ENCODE data around the gene PGGT1B. TPM values are rescaled to one million over a fixed set of nuclear protein-coding genes. Genes with fewer than 3 reads are reported as not detected.

Gene PGGT1B
- total RNA-seq, 1 experiment from 2014 or later = 37.7 TPM

GRCh38 chr5:115237066-115237465 is 25.6 kb downstream of the PGGT1B start:
- in situ Hi-C loops (cut with HindIII; ENCODE audit: low pct_unique_long_range_greater_than_20kb, low sequenced_read_pairs) = no loop called here
- no peak for ATAC-seq
- Histone ChIP-seq H3K27ac (ENCODE audit: low read length) (no peak overlapping the region), H3K27me3 (ENCODE audit: control insufficient read depth, insufficient read depth, low read length) (no peaks in the 10 kb centered on the region), H3K36me3 (ENCODE audit: control insufficient read depth, insufficient read depth, low read length) (peaks cover 9% of the 10 kb centered on the region), H3K9me3 (ENCODE audit: control insufficient read depth, insufficient read depth, low read depth, low read length) (no peaks in the 10 kb centered on the region), H3K4me3 (ENCODE audit: low read depth in 2 of 2, low read length in 2 of 2) (no peak overlapping the region), H3K4me1 (ENCODE audit: control insufficient read depth, insufficient read depth, low read length) (no peaks in the 10 kb centered on the region)
- TF ChIP-seq SIN3A (IDR thresholded peaks at IDR 0.05; ENCODE audit: borderline replicate concordance, insufficient read depth, low read depth, low read length) = no peak
- TF ChIP-seq TCF7L2 (IDR thresholded peaks at IDR 0.05; ENCODE audit: low read depth, low read length) = no peak
- no peak for TF ChIP-seq POLR2AphosphoS5 (IDR thresholded peaks at IDR 0.05; ENCODE audit: low read depth, low read length)
- no peak for TF ChIP-seq REST (IDR thresholded peaks at IDR 0.05; ENCODE audit: insufficient read depth in 1 of 2, low read depth in 2 of 2, low read length in 1 of 2)
- no peak for TF ChIP-seq CTCF (IDR thresholded peaks at IDR 0.05)
- ChIA-PET CTCF (no interaction called here), POLR2A (no interaction called here)
- DNase-seq (ENCODE audit: low read depth, low spot score) = no peak
- intact Hi-C loops (cut with micrococcal nuclease; ENCODE audit: unreplicated experiment) = no loop called here
- BruUV-seq (replicated peaks) = no TSS peak

GRCh38 chr5:115236599-115236998 is 26.1 kb downstream of the PGGT1B start:
- Histone ChIP-seq H3K4me3 (ENCODE audit: low read depth in 2 of 2, low read length in 2 of 2) (no peak overlapping the region), H3K27me3 (ENCODE audit: control insufficient read depth, insufficient read depth, low read length) (no peaks in the 10 kb centered on the region), H3K27ac (ENCODE audit: low read length) (no peak overlapping the region), H3K4me1 (ENCODE audit: control insufficient read depth, insufficient read depth, low read length) (no peaks in the 10 kb centered on the region), H3K36me3 (ENCODE audit: control insufficient read depth, insufficient read depth, low read length) (peaks cover 9% of the 10 kb centered on the region), H3K9me3 (ENCODE audit: control insufficient read depth, insufficient read depth, low read depth, low read length) (no peaks in the 10 kb centered on the region)
- no TSS peak for BruUV-seq (replicated peaks)
- ATAC-seq (no peak), DNase-seq (ENCODE audit: low read depth, low spot score) (no peak)
- POLR2A ChIA-PET = no interaction called here
- in situ Hi-C loops (cut with HindIII; ENCODE audit: low pct_unique_long_range_greater_than_20kb, low sequenced_read_pairs) = no loop called here
- TF ChIP-seq POLR2AphosphoS5 (IDR thresholded peaks at IDR 0.05; ENCODE audit: low read depth, low read length) = no peak
- no peak for TF ChIP-seq REST (IDR thresholded peaks at IDR 0.05; ENCODE audit: insufficient read depth in 1 of 2, low read depth in 2 of 2, low read length in 1 of 2)
- TF ChIP-seq CTCF (IDR thresholded peaks at IDR 0.05) = no peak
- TF ChIP-seq SIN3A (IDR thresholded peaks at IDR 0.05; ENCODE audit: borderline replicate concordance, insufficient read depth, low read depth, low read length) = no peak
- TF ChIP-seq TCF7L2 (IDR thresholded peaks at IDR 0.05; ENCODE audit: low read depth, low read length) = no peak
- CTCF ChIA-PET = no interaction called here
- intact Hi-C loops (cut with micrococcal nuclease; ENCODE audit: unreplicated experiment) = no loop called here

Measured in Panc1 (cell line).